Fibroblast of upper back skin (primary cell): Measurements from ENCODE around the gene RYR3.

Experiments used
- DNase-seq: peaks from one replicate; pipeline ENCODE4 v3.0.0-alpha.2; 2013

RYR3 gene

GRCh38 chr15:33660151-33660550 lies 349.4 kb downstream of the RYR3 start:
- no peak for DNase-seq

- DNase-seq = no peak
Observed at GRCh38 chr15:33662014-33662413, 351.2 kb downstream of the RYR3 start.

GRCh38 chr15:33664947-33665346 lies 354.2 kb downstream of the RYR3 start:
- no peak for DNase-seq

- no peak for DNase-seq
Observed at GRCh38 chr15:33670567-33670966, 359.8 kb downstream of the RYR3 start.

GRCh38 chr15:33671456-33671855 lies 360.7 kb downstream of the RYR3 start:
- no peak for DNase-seq

GRCh38 chr15:33675246-33675645 lies 364.5 kb downstream of the RYR3 start:
- peak; percentile 3 for DNase-seq

- DNase-seq = no peak
Observed at GRCh38 chr15:33677238-33677830, 366.6 kb downstream of the RYR3 start.

GRCh38 chr15:33678176-33678575 lies 367.4 kb downstream of the RYR3 start:
- DNase-seq = no peak

GRCh38 chr15:33678602-33679001 lies 367.8 kb downstream of the RYR3 start:
- no peak for DNase-seq

- peak; percentile 10 for DNase-seq
Observed at GRCh38 chr15:33679061-33679460, 368.3 kb downstream of the RYR3 start.

GRCh38 chr15:33680336-33680735 lies 369.6 kb downstream of the RYR3 start:
- DNase-seq = no peak

GRCh38 chr15:33693166-33693800 lies 382.5 kb downstream of the RYR3 start:
- no peak for DNase-seq

- no peak for DNase-seq
Observed at GRCh38 chr15:33698126-33698525, 387.4 kb downstream of the RYR3 start.

GRCh38 chr15:33699145-33699544 lies 388.4 kb downstream of the RYR3 start:
- no peak for DNase-seq

- DNase-seq = no peak
Observed at GRCh38 chr15:33699691-33700447, 389.1 kb downstream of the RYR3 start.

GRCh38 chr15:33700695-33701303 lies 390.0 kb downstream of the RYR3 start:
- peak; percentile 73 for DNase-seq

- no peak for DNase-seq
Observed at GRCh38 chr15:33701304-33701696, 390.5 kb downstream of the RYR3 start.

- DNase-seq = no peak
Observed at GRCh38 chr15:33706173-33706572, 395.4 kb downstream of the RYR3 start.

GRCh38 chr15:33710748-33711147 lies 400.0 kb downstream of the RYR3 start:
- no peak for DNase-seq

GRCh38 chr15:33716025-33716424 lies 405.3 kb downstream of the RYR3 start:
- no peak for DNase-seq

GRCh38 chr15:33720952-33721351 lies 410.2 kb downstream of the RYR3 start:
- peak; percentile 71 for DNase-seq

- DNase-seq = peak; percentile 61
Observed at GRCh38 chr15:33722005-33722672, 411.4 kb downstream of the RYR3 start.

GRCh38 chr15:33722673-33723015 lies 411.9 kb downstream of the RYR3 start:
- DNase-seq = no peak
